Activated CD4-positive, alpha-beta T cell treated with anti-CD3 and anti-CD28 coated beads, Interleukin-2, amount 10 ng/mL, durations not matched to agents 24 days and 14 days (primary cell): ENCODE results near the gene ST3GAL2. TPM values are rescaled to one million over a fixed set of nuclear protein-coding genes. Genes with fewer than 3 reads are reported as not detected.

ENCODE experiments used
- DNase-seq: peaks from one replicate; pipeline ENCODE4 v3.0.0; 2022
- H3K27ac Mint-ChIP-seq: one replicate; pipeline ENCODE4 v1.8.0; 2022; ENCODE audit warnings: mild to moderate bottlenecking, mixed read lengths
- H3K27me3 Mint-ChIP-seq: one replicate; pipeline ENCODE4 v1.8.0; 2022; ENCODE audit warnings: mixed read lengths
- H3K36me3 Mint-ChIP-seq: one replicate; pipeline ENCODE4 v1.8.0; 2022; ENCODE audit warnings: low read depth, mild to moderate bottlenecking, mixed read lengths
- H3K4me1 Mint-ChIP-seq: one replicate; pipeline ENCODE4 v1.8.0; 2021; ENCODE audit warnings: mixed read lengths
- H3K4me3 Mint-ChIP-seq: one replicate; pipeline ENCODE4 v1.8.0; 2022; ENCODE audit warnings: mild to moderate bottlenecking, moderate library complexity, mixed read lengths
- H3K9me3 Mint-ChIP-seq: one replicate; pipeline ENCODE4 v1.8.0; 2021; ENCODE audit warnings: mixed read lengths
- intact Hi-C: fragments of 100-400 bp; cut with micrococcal nuclease; formaldehyde crosslinking; loops from one replicate; pipeline ENCODE4 v1.15.1; 2023
- total RNA-seq: library from RNA; stranded (reverse); gene quantifications from 2 replicates; pipeline ENCODE4 v1.2.3, GENCODE V29; 2022

Gene ST3GAL2
- total RNA-seq, 1 donor from 2014 or later: 27.9 TPM

- intact Hi-C loops: loop anchor here (1.0 to 2.0 kb wide), 2 partner anchors 10 to 19 kb away; no protein-coding TSS in a partner anchor
- Mint-ChIP-seq H3K36me3 (peaks cover 11% of the 10 kb centered on the region), H3K4me1 (peaks cover 37% of the 10 kb centered on the region), H3K9me3 (no peaks in the 10 kb centered on the region), H3K27ac (peak overlapping the region; percentile 96), H3K4me3 (peak overlapping the region; percentile 100), H3K27me3 (no peaks in the 10 kb centered on the region)
- peak; percentile 71 for DNase-seq
Measured at GRCh38 chr16:70437582-70438557, 1.0 kb downstream of the ST3GAL2 start.

- H3K27ac Mint-ChIP-seq: peak overlapping the region; percentile 27
Measured at GRCh38 chr16:70437017-70437581, 1.8 kb downstream of the ST3GAL2 start.

GRCh38 chr16:70434484-70435260 lies 4.2 kb downstream of the ST3GAL2 start:
- H3K27ac Mint-ChIP-seq: no peak overlapping the region
- DNase-seq: no peak
- H3K27me3 Mint-ChIP-seq: no peaks in the 10 kb centered on the region
- peaks cover 11% of the 10 kb centered on the region for H3K36me3 Mint-ChIP-seq
- intact Hi-C loops: no loop called here
- no peaks in the 10 kb centered on the region for H3K9me3 Mint-ChIP-seq
- peaks cover 63% of the 10 kb centered on the region for H3K4me1 Mint-ChIP-seq
- H3K4me3 Mint-ChIP-seq: no peak overlapping the region

More at GRCh38 chr16:70437017-70437581, 1.8 kb downstream of the ST3GAL2 start:
- Mint-ChIP-seq H3K4me1 (peaks cover 44% of the 10 kb centered on the region), H3K4me3 (peak overlapping the region; percentile 100), H3K9me3 (no peaks in the 10 kb centered on the region), H3K27me3 (no peaks in the 10 kb centered on the region), H3K36me3 (peaks cover 11% of the 10 kb centered on the region)
- DNase-seq: peak; percentile 62
- intact Hi-C loops: loop anchor here (2.0 kb wide), 1 partner anchor 18 kb away; no protein-coding TSS in a partner anchor

GRCh38 chr16:70433458-70434103 lies 5.3 kb downstream of the ST3GAL2 start:
- peak overlapping the region; percentile 30 for H3K27ac Mint-ChIP-seq

GRCh38 chr16:70432723-70433457 lies 6.0 kb downstream of the ST3GAL2 start:
- H3K36me3 Mint-ChIP-seq: peaks cover 7% of the 10 kb centered on the region
- H3K4me1 Mint-ChIP-seq: peaks cover 67% of the 10 kb centered on the region
- H3K27ac Mint-ChIP-seq: peak overlapping the region; percentile 53
- no peak overlapping the region for H3K4me3 Mint-ChIP-seq
- H3K9me3 Mint-ChIP-seq: no peaks in the 10 kb centered on the region
- intact Hi-C loops: no loop called here
- DNase-seq: no peak
- no peaks in the 10 kb centered on the region for H3K27me3 Mint-ChIP-seq

More at GRCh38 chr16:70433458-70434103, 5.3 kb downstream of the ST3GAL2 start:
- H3K4me3 Mint-ChIP-seq: no peak overlapping the region
- peaks cover 11% of the 10 kb centered on the region for H3K36me3 Mint-ChIP-seq
- intact Hi-C loops: no loop called here
- no peaks in the 10 kb centered on the region for H3K9me3 Mint-ChIP-seq
- H3K27me3 Mint-ChIP-seq: no peaks in the 10 kb centered on the region
- no peak for DNase-seq
- H3K4me1 Mint-ChIP-seq: peaks cover 65% of the 10 kb centered on the region

GRCh38 chr16:70432356-70432722 lies 6.6 kb downstream of the ST3GAL2 start:
- Mint-ChIP-seq H3K27ac (peak overlapping the region; percentile 53), H3K27me3 (no peaks in the 10 kb centered on the region), H3K4me1 (peaks cover 65% of the 10 kb centered on the region), H3K9me3 (no peaks in the 10 kb centered on the region), H3K36me3 (peaks cover 11% of the 10 kb centered on the region), H3K4me3 (no peak overlapping the region)
- DNase-seq: no peak
- intact Hi-C loops: no loop called here

- H3K36me3 Mint-ChIP-seq: peaks cover 11% of the 10 kb centered on the region
- peak overlapping the region; percentile 66 for H3K4me3 Mint-ChIP-seq
- H3K4me1 Mint-ChIP-seq: peaks cover 58% of the 10 kb centered on the region
- peak; percentile 84 for DNase-seq
- intact Hi-C loops: loop anchor here (2.0 kb wide), 2 partner anchors 46 to 50 kb away; no protein-coding TSS in a partner anchor
- no peaks in the 10 kb centered on the region for H3K27me3 Mint-ChIP-seq
- H3K27ac Mint-ChIP-seq: peak overlapping the region; percentile 97
- H3K9me3 Mint-ChIP-seq: no peaks in the 10 kb centered on the region
Measured at GRCh38 chr16:70430667-70431536, 8.0 kb downstream of the ST3GAL2 start.

- intact Hi-C loops: loop anchor here (2.0 kb wide), 2 partner anchors 47 to 49 kb away; no protein-coding TSS in a partner anchor
- DNase-seq: no peak
- peaks cover 58% of the 10 kb centered on the region for H3K4me1 Mint-ChIP-seq
Measured at GRCh38 chr16:70429888-70430666, 8.8 kb downstream of the ST3GAL2 start.

GRCh38 chr16:70428178-70428998 lies 10.5 kb downstream of the ST3GAL2 start:
- H3K9me3 Mint-ChIP-seq: no peaks in the 10 kb centered on the region
- peaks cover 8% of the 10 kb centered on the region for H3K36me3 Mint-ChIP-seq
- peak overlapping the region; percentile 67 for H3K27ac Mint-ChIP-seq
- DNase-seq: peak; percentile 83
- peaks cover 56% of the 10 kb centered on the region for H3K4me1 Mint-ChIP-seq
- H3K27me3 Mint-ChIP-seq: no peaks in the 10 kb centered on the region
- intact Hi-C loops: loop anchor here (1.0 kb wide), 2 partner anchors 10 to 24 kb away; no protein-coding TSS in a partner anchor
- H3K4me3 Mint-ChIP-seq: peak overlapping the region; percentile 56

More at GRCh38 chr16:70429888-70430666, 8.8 kb downstream of the ST3GAL2 start:
- Mint-ChIP-seq H3K4me3 (peak overlapping the region; percentile 66), H3K27me3 (no peaks in the 10 kb centered on the region), H3K36me3 (peaks cover 14% of the 10 kb centered on the region), H3K9me3 (no peaks in the 10 kb centered on the region), H3K27ac (peak overlapping the region; percentile 97)

GRCh38 chr16:70427786-70428177 lies 11.1 kb downstream of the ST3GAL2 start:
- no peak for DNase-seq
- H3K4me1 Mint-ChIP-seq: peaks cover 50% of the 10 kb centered on the region
- intact Hi-C loops: loop anchor here (1.0 kb wide), 2 partner anchors 11 to 23 kb away; no protein-coding TSS in a partner anchor
- H3K4me3 Mint-ChIP-seq: peak overlapping the region; percentile 56
- no peaks in the 10 kb centered on the region for H3K27me3 Mint-ChIP-seq
- H3K36me3 Mint-ChIP-seq: peaks cover 10% of the 10 kb centered on the region
- peak overlapping the region; percentile 67 for H3K27ac Mint-ChIP-seq
- H3K9me3 Mint-ChIP-seq: no peaks in the 10 kb centered on the region
